DMS153 treated with DMSO at 0.1 percent for 48 hours (cell line): ENCODE data around the gene XRRA1.
A peak's percentile ranks its signal among the peaks of the same experiment; 100 is the strongest.
"Not testable (repeated sequence)": the region's sequence is repeated elsewhere in the genome, so short reads cannot be mapped to it uniquely, and the experiment has no call there.

Experiments
- DNase-seq: peaks from one replicate; lab custom pipeline; 2025; ENCODE audit not compliant: unreplicated experiment; lab: John Stamatoyannopoulos, UW

Gene XRRA1, protein sequence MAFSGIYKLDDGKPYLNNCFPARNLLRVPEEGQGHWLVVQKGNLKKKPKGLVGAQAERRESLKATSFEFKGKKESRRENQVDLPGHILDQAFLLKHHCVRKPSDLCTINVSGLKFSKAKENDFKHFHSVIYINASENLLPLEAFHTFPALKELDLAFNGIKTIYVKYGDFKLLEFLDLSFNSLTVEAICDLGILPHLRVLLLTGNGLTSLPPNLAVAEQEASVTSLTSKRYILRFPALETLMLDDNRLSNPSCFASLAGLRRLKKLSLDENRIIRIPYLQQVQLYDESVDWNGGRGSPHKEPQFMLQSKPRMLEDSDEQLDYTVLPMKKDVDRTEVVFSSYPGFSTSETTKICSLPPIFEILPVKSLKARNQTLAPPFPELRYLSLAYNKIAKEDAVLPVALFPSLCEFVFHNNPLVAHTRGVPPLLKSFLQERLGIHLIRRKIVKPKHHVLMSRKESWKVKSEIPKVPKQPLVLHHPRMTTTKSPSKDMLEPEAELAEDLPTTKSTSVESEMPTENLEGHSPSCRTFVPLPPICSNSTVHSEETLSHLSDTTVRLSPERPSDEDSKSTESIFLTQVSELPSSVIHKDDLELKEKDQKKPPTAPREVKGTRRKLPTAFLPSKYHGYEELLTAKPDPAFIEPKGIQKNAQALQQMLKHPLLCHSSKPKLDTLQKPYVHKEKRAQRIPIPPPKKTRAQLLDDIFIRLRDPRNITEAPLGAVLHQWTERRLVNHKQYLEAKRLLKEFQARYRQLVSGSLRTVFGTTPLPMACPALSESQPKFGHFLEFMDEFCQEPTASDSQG

DNA sequence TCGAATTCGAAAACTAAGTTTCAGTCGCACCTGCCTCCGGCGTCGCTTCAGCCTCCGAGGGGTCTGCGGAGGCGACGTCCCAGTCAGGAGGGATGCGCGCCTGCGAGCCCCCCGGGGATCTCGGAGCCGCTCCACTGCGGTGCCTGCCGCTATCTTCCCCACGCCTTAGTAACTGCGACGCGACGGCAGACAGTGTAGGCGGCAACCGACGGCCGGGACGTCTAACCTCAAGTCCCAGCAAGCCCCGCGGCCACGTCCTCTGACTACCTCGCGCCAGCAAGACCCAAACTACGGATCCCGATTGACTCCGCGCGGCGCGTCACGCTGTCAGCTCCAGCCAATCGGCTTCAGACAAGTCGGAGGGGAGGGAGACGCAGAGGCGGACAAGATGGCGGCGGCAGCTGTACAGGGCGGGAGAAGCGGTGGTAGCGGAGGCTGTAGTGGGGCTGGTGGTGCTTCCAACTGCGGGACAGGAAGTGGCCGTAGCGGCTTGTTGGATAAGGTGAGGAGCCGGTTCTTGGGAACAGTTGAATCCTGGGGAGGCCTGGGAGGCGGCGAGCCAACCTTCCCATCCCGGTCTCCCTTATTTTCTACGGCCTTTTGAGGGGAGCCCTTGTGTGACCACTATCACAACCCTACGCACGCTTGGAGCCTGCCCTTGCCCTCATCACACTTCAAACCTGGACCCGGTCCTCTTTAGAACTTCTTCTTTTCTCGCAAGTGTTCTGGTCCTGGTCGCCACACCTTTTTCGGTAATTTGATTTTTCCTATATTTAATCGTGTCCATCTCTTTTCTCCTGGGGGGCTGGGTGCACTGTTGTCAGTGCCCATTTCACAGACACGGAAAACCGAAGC lies at the start of gene XRRA1, which contains the start of gene SPCS2:
Gene XRRA1 (minus strand): TSS at position 194 of the 855 bp plus-strand sequence. CDS start 8,213 bp downstream, outside the sequence.
Gene SPCS2 (plus strand): TSS at position 369 of the 855 bp plus-strand sequence. CDS start 20 bp downstream, at position 389.
- peak; percentile 96 for DNase-seq

DNA sequence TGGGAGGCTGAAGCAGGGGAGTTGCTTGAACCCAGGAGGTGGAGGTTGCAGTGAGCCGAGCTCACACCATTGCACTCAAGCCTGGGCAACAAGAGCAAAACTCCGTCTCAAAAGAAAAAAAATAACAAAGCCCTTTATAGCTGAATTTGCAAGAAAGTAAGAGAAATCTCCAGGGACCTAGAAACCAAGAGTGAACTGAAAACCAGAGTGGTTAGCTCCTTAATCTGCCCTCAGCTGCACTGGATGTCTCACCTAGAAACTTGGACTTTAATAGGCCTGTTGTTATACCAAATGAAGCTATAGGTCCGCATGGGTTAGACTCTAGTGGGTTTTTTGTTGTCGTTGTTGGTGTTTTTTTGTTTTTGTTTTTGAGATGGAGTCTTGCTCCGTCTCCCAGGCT lies 44.0 kb upstream of the XRRA1 start:
- DNase-seq, result no peak

GRCh38 chr11:74990941-74991340 lies 42.0 kb upstream of the XRRA1 start:
- no peak for DNase-seq

- not testable (repeated sequence) for DNase-seq
These were observed 41.3 kb upstream of the XRRA1 start for GRCh38 chr11:74990150-74990549.

DNA sequence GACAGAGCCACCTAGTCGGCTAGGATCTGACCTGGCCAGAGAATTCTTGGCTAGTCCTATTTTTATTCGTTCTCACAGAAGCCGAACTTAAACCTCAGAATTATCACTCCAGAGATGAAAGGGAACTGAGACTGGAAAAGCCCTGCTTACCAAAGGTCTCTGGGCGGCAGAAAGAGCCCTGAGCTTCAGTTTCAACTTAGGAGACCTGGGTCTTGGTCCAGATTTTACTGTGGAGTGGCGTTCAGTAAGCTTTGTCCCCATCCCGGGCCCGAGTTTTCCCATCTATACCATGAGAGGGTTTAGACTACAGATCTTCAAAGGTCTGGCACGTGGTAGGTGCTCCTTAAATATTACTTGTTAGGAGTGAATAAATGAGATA lies 40.4 kb upstream of the XRRA1 start:
- no peak for DNase-seq

- peak; percentile 34 for DNase-seq
These were observed 39.8 kb upstream of the XRRA1 start, which contains the start of gene NEU3 for GRCh38 chr11:74988541-74989259. TSS of gene NEU3 (plus strand) at chr11:74988933. CDS start at chr11:74989061, 128 bp downstream.

DNA sequence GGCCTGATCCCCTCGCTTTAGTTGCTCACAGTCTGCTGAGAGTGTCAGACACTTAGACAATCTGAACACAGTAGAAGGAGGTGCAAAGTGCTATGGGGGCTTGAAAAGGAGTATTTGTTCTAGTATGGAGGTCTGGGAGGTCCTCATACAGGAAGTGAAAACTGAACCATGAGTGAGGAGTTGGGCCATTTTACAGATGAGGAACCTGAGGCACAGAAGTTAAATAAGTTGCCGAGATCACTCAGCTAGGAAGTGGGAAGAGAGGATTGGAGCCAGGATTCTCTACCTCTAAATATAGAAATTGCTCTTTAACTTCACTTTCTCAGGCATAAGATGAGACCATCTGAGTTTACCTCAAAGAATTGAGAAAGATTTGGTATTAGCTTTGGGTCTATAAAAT lies 35.8 kb upstream of the XRRA1 start:
- no peak for DNase-seq

DNA sequence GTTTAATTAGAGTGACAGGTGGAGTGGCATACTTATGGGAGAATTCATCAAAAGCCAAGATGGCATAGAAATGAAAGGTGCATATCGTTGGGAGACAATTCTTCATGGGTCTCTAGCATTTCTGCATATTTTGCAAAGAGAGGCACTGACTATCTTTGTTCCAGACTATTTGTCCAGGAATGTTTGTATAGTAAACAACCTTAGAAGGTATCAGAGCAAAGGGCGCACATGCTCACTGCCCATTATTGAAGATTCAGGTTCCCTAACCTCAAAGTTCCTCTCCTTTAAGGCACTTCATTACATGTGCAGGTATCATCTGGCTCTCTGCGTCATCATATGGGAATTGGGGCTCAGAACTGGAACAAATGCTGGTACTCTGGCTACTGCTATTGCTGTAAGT lies 35.2 kb upstream of the XRRA1 start:
- DNase-seq, result no peak

DNA sequence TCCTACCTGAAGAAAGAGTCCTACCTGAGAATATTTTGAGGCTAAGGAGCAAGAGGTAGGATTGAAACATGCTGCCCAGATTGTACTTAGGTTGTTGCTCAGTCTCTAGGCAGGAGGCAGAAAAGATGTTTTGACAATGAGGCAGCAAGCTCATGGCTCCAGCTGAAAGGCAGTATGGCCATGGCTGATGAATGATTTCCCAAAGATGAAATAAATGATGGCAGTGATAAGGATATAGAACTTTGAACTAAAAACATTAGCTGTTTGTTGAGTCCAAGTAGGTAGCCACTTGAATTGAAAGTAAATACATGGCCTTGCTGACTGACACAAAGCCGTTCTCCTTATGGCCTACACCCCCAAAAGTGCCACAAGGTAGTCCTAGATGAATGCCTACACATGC lies 33.0 kb upstream of the XRRA1 start:
- no peak for DNase-seq

DNA sequence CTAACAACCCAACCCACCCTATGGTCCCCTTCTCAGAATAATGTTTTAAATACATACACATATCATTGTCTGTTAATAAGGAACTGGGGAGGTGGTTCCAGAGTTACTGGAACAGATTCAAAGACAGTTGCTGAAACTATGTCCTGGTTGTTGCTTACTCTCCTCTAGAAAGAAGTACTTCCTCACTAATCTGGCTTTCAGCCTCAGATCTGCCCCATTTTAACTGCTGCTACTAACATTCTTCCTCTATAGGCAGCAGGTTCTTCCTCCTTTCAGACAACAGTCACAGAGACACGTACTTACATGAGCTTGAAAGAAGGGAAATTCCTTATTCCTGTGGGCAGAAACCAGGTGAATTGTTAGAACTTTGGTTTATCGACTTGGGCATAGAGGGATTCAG lies 31.7 kb upstream of the XRRA1 start:
- DNase-seq, result no peak

DNA sequence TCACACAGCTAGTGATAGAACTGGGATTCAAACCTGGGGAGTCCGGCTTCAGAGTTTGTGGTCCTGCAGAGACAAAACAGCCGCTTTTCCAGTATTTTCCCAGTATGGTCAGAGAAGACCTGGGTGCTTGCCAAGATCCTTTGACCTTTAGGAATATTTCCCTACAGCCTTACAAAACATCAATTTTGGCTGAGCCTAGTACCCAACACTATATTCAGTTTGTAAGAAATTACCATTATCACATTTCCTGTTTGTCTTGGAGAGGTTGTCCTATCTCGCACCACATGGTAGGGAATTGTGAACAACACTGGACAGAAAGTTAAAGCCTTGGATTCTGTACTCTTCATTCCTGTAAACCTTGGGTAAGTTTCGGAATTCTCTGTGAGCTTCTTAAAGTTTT lies 29.1 kb upstream of the XRRA1 start:
- no peak for DNase-seq

GRCh38 chr11:74971424-74971823 lies 22.5 kb upstream of the XRRA1 start:
- no peak for DNase-seq

DNA sequence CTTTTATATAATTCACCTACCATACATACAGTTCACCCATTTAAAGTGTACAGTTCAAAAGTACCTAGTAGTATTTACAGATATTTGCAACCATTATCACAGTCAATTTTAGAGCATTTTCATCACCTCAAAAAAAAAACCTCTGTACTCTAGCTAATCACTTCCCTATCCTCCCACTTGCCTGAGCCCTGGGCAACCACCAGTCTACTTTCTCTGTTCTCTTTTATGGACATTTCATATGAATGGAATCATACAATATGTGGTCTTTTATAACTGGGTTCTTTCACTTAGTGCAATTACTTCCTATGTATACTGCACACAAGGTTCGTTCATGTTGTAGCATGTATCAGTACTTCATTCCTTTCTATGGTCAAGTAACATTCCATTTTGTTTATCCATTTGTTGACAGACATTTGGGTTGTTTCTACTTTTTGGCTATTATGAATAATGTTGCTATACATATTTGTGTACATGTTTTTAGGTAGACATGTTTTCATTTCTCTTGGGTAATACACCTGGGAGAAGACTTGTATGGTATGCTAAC lies 22.0 kb upstream of the XRRA1 start:
- no peak for DNase-seq

- DNase-seq, result no peak
These were observed 17.8 kb upstream of the XRRA1 start for GRCh38 chr11:74966651-74967050.

DNA sequence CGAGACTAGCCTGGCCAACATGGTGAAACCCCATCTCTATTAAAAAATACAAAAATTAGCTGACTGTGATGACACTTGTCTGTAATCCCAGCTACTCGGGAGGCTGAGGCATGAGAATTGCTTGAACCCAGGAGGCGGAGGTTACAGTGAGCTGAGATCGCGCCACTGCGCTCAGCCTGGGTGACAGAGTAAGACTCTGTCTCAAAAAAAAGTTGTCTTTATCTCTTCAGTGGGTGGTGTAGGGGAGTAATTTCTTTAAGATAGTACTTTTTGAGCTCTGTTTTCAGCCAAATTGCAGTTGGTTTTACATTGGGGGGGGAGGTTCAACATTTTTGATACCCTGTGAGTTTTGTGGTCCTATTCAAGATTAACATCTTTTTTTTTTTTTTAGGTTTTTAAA lies 11.2 kb upstream of the XRRA1 start:
- not testable (repeated sequence) for DNase-seq

- no peak for DNase-seq
These were observed 9.2 kb upstream of the XRRA1 start for GRCh38 chr11:74957937-74958629.

- DNase-seq, result no peak
These were observed 7.6 kb upstream of the XRRA1 start for GRCh38 chr11:74956397-74957015.

- no peak for DNase-seq
These were observed 5.3 kb upstream of the XRRA1 start for GRCh38 chr11:74954199-74954598.

DNA sequence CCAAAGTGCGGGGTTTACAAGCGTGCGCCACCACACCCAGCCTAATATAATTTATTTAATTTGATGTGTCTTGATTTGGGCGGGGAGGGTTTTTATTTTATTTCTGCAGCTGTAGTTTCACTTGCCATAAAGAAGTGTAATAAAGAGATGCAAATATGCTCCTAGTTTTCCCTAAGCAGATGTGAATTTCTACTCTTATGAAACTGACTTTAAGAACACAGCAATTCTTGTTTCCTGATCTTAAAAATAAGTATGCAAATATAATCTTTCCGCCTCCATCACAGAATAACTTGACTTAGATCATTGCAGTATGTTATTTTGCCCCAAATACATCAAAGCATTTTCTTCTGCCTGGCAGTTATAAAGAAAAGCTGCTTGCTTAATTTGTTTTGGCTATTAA lies 4.6 kb upstream of the XRRA1 start:
- no peak for DNase-seq
